GOT3 (cell line): ENCODE measurements around the gene PGC.
A peak's percentile ranks its signal among the peaks of the same experiment; 100 is the strongest.

Experiments used
- DNase-seq: peaks from one replicate; lab custom pipeline; 2025; ENCODE audit warnings: mixed read lengths; lab: John Stamatoyannopoulos, UW

The PGC gene

GRCh38 chr6:41747256-41748101, at the start of gene PGC:
Gene PGC (minus strand): TSS chr6:41747397. CDS start chr6:41747334, 63 bp downstream.
- DNase-seq, result no peak

GRCh38 chr6:41796474-41796873, 49.3 kb upstream of the PGC start:
- no peak for DNase-seq

- DNase-seq, result no peak
Measured at GRCh38 chr6:41791984-41792383, 44.8 kb upstream of the PGC start.

- DNase-seq, result no peak
Measured at GRCh38 chr6:41791305-41791704, 44.1 kb upstream of the PGC start.

- no peak for DNase-seq
Measured at GRCh38 chr6:41790045-41790444, 42.8 kb upstream of the PGC start.

- DNase-seq, result no peak
Measured at GRCh38 chr6:41789390-41789724, 42.2 kb upstream of the PGC start.

- peak; percentile 75 for DNase-seq
Measured at GRCh38 chr6:41787219-41787917, 40.2 kb upstream of the PGC start, which contains the start of gene TOMM6. Gene TOMM6 (plus strand): TSS chr6:41787694. CDS start chr6:41787698, 4 bp downstream.

GRCh38 chr6:41786451-41787218, 39.4 kb upstream of the PGC start:
- peak; percentile 44 for DNase-seq

- DNase-seq, result no peak
Measured at GRCh38 chr6:41785689-41786450, 38.7 kb upstream of the PGC start.

GRCh38 chr6:41785254-41785653, 38.1 kb upstream of the PGC start:
- no peak for DNase-seq

- no peak for DNase-seq
Measured at GRCh38 chr6:41784581-41785171, 37.5 kb upstream of the PGC start.

GRCh38 chr6:41783106-41783780, 36.0 kb upstream of the PGC start:
- no peak for DNase-seq

GRCh38 chr6:41781366-41781730, 34.2 kb upstream of the PGC start:
- no peak for DNase-seq

- DNase-seq, result no peak
Measured at GRCh38 chr6:41780551-41781365, 33.6 kb upstream of the PGC start, which contains the start of gene PRICKLE4. Gene PRICKLE4 (plus strand): TSS chr6:41780782. CDS start chr6:41783474, 2,692 bp downstream.

GRCh38 chr6:41779788-41780550, 32.8 kb upstream of the PGC start, which contains the start of gene FRS3:
Gene FRS3 (minus strand): TSS chr6:41779900. CDS start chr6:41776987, 2,913 bp downstream.
- DNase-seq, result peak; percentile 87

GRCh38 chr6:41779336-41779735, 32.1 kb upstream of the PGC start:
- no peak for DNase-seq

GRCh38 chr6:41778895-41779294, 31.7 kb upstream of the PGC start:
- no peak for DNase-seq

GRCh38 chr6:41777551-41778285, 30.5 kb upstream of the PGC start:
- DNase-seq, result no peak
